HL-60 (cell line): ENCODE results near the gene ZDBF2.

ENCODE experiments used
- DNase-seq, 2 experiments: peaks; one replicate each; pipeline ENCODE4 v3.0.0-alpha.2; 2010 to 2020; ENCODE audit warnings: low read depth in 1 of 2, low spot score in 1 of 2
- H3K27ac ChIP-seq: fragments of 250-450 bp; sonication (Bioruptor Pico); replicated peaks from 2 replicates; pipeline ENCODE4 v1.5.1; 2020; ENCODE audit warnings: mild to moderate bottlenecking, moderate library complexity
- H3K27me3 ChIP-seq: fragments of 250-450 bp; sonication (Bioruptor Pico); 2 replicates; pipeline ENCODE4 v1.5.1; 2021; ENCODE audit warnings: mild to moderate bottlenecking, moderate library complexity; ENCODE audit not compliant: insufficient read depth, poor library complexity, severe bottlenecking
- H3K4me3 ChIP-seq: replicated peaks from 2 replicates; pipeline ENCODE4 v1.5.1; 2011; ENCODE audit warnings: mild to moderate bottlenecking, control low read depth, low read length; ENCODE audit not compliant: insufficient read depth
- GABPA ChIP-seq: IDR thresholded peaks from 2 replicates; pipeline ENCODE4 v1.6.1; 2012; ENCODE audit warnings: low read depth
- POLR2AphosphoS5 ChIP-seq: IDR thresholded peaks from 2 replicates; pipeline ENCODE4 v1.6.1; 2012; ENCODE audit warnings: low read depth
- SPI1 ChIP-seq: IDR thresholded peaks from 2 replicates; pipeline ENCODE4 v1.6.1; 2012; ENCODE audit warnings: low read depth, mild to moderate bottlenecking, borderline replicate concordance
- TF ChIP-seq, protein P1 (sequence below): IDR thresholded peaks from one replicate; pipeline ENCODE4 v1.5.1; 2011; ENCODE audit warnings: low read length, control low read depth, inconsistent platforms; ENCODE audit not compliant: insufficient read depth
- TF ChIP-seq, protein P2 (sequence below): IDR thresholded peaks from 2 replicates; pipeline ENCODE4 v1.6.1; 2012; ENCODE audit warnings: low read depth; ENCODE audit not compliant: insufficient replicate concordance

ZDBF2 gene

DNA sequence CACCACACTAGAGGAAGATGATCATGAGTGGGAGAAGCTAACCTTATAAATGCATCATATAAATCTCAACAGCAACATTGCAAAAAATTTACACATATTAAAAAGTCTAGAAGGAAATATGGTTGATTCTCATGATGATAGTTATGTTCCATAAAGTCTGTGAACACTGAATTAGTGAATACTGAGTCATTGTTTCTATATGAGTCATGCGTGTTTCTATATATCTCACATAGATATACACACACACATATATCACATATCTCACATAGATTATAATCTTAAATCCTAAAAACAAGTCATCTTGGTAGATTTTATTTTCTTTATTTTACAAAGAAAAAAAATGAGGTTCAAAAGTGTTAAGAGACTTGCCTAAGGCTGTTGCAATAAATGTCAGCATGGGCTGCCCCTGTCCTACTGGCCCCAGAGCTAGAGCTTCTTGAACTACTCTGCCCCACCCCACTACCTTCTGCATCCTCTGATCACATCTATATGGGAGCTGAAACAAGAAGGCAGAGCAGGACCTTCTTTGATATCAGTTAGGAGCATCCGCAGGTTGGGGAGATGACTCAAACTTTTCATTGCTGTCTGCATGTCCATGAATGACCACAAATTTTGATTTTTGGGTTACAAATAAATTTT, 87.1 kb downstream of the ZDBF2 start:
- Histone ChIP-seq H3K27ac (no peak overlapping the region), H3K27me3 (peaks cover 4% of the 10 kb centered on the region), H3K4me3 (no peak overlapping the region)
- no peak for DNase-seq
- no peak for TF ChIP-seq GABPA
- TF ChIP-seq POLR2AphosphoS5: no peak
- TF ChIP-seq, protein P1, sequence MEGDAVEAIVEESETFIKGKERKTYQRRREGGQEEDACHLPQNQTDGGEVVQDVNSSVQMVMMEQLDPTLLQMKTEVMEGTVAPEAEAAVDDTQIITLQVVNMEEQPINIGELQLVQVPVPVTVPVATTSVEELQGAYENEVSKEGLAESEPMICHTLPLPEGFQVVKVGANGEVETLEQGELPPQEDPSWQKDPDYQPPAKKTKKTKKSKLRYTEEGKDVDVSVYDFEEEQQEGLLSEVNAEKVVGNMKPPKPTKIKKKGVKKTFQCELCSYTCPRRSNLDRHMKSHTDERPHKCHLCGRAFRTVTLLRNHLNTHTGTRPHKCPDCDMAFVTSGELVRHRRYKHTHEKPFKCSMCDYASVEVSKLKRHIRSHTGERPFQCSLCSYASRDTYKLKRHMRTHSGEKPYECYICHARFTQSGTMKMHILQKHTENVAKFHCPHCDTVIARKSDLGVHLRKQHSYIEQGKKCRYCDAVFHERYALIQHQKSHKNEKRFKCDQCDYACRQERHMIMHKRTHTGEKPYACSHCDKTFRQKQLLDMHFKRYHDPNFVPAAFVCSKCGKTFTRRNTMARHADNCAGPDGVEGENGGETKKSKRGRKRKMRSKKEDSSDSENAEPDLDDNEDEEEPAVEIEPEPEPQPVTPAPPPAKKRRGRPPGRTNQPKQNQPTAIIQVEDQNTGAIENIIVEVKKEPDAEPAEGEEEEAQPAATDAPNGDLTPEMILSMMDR: no peak
- TF ChIP-seq, protein P2, sequence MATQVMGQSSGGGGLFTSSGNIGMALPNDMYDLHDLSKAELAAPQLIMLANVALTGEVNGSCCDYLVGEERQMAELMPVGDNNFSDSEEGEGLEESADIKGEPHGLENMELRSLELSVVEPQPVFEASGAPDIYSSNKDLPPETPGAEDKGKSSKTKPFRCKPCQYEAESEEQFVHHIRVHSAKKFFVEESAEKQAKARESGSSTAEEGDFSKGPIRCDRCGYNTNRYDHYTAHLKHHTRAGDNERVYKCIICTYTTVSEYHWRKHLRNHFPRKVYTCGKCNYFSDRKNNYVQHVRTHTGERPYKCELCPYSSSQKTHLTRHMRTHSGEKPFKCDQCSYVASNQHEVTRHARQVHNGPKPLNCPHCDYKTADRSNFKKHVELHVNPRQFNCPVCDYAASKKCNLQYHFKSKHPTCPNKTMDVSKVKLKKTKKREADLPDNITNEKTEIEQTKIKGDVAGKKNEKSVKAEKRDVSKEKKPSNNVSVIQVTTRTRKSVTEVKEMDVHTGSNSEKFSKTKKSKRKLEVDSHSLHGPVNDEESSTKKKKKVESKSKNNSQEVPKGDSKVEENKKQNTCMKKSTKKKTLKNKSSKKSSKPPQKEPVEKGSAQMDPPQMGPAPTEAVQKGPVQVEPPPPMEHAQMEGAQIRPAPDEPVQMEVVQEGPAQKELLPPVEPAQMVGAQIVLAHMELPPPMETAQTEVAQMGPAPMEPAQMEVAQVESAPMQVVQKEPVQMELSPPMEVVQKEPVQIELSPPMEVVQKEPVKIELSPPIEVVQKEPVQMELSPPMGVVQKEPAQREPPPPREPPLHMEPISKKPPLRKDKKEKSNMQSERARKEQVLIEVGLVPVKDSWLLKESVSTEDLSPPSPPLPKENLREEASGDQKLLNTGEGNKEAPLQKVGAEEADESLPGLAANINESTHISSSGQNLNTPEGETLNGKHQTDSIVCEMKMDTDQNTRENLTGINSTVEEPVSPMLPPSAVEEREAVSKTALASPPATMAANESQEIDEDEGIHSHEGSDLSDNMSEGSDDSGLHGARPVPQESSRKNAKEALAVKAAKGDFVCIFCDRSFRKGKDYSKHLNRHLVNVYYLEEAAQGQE: no peak
- TF ChIP-seq SPI1: no peak
